Bronchial epithelial cell (primary cell): ENCODE measurements around the gene XPNPEP1. TPM values are rescaled to one million over a fixed set of nuclear protein-coding genes. Genes with fewer than 3 reads are reported as not detected.
"Not testable (repeated sequence)": the region's sequence is repeated elsewhere in the genome, so short reads cannot be mapped to it uniquely, and the experiment has no call there.

Experiments
- DNase-seq: peaks from one replicate; pipeline ENCODE4 v3.0.0-alpha.2; 2010; ENCODE audit warnings: low read depth
- FAIRE-seq: peaks from 2 replicates; lab custom pipeline; 2011; peaks lifted over from hg19 to GRCh38; lab: Jason Lieb, UNC
- H3K27me3 ChIP-seq: 2 replicates; pipeline ENCODE4 v1.5.1; 2011; ENCODE audit warnings: low read length; ENCODE audit not compliant: control insufficient read depth, insufficient read depth
- H3K36me3 ChIP-seq: 2 replicates; pipeline ENCODE4 v1.5.1; 2011; ENCODE audit warnings: low read length; ENCODE audit not compliant: control insufficient read depth, insufficient read depth
- H3K4me3 ChIP-seq: 2 replicates; pipeline ENCODE4 v1.5.1; 2011; ENCODE audit warnings: mild to moderate bottlenecking, low read depth, low read length, control low read depth
- total RNA-seq: library from RNA; depleted of rRNA; stranded (reverse); fragments of >200 nt; gene quantifications from 2 replicates; pipeline ENCODE4 v1.2.1, GENCODE V29; 2014
- TF ChIP-seq, protein P1 (sequence below): IDR thresholded peaks from 2 replicates; pipeline ENCODE4 v1.5.1; 2011; ENCODE audit warnings: mild to moderate bottlenecking, moderate library complexity, low read length, control low read depth, inconsistent platforms; ENCODE audit not compliant: insufficient read depth, severe bottlenecking

The XPNPEP1 gene
- total RNA-seq, 1 donor from 2014 or later = 76.6 TPM

DNA sequence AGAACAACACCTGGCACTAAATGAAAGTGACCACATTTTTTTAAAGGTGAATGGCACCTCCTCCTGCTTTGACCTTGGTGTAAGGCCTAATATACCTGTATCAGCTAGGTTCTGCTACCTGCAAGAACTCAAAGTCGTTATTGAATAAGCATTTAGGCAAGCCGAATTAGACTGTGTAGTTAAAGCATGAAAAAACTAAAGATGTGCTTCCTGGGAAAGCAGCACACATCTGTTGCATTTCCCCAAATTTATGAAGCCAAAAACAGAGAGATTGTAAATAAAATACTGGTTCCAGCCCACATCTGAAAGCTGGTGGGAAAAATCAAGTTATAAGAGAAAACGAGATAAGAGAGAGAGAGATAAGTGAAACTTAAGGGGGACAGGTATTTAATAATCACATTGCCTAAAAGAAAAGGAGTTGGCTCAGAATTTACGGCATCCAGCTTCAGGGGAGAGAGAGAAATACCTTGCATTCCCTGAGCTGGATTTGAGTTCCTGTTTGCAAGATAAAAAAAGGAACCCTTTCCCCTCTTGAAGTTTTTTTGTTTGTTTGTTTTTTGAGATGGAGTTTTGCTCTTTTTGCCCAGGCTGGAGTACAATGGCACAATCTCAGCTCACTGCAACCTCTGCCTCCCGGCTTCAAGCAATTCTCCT, 1.8 kb upstream of the XPNPEP1 start:
- no peaks in the 10 kb centered on the region for H3K36me3 ChIP-seq
- DNase-seq (no peak), FAIRE-seq (no peak)
- TF ChIP-seq, protein P1, sequence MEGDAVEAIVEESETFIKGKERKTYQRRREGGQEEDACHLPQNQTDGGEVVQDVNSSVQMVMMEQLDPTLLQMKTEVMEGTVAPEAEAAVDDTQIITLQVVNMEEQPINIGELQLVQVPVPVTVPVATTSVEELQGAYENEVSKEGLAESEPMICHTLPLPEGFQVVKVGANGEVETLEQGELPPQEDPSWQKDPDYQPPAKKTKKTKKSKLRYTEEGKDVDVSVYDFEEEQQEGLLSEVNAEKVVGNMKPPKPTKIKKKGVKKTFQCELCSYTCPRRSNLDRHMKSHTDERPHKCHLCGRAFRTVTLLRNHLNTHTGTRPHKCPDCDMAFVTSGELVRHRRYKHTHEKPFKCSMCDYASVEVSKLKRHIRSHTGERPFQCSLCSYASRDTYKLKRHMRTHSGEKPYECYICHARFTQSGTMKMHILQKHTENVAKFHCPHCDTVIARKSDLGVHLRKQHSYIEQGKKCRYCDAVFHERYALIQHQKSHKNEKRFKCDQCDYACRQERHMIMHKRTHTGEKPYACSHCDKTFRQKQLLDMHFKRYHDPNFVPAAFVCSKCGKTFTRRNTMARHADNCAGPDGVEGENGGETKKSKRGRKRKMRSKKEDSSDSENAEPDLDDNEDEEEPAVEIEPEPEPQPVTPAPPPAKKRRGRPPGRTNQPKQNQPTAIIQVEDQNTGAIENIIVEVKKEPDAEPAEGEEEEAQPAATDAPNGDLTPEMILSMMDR = no peak
- no peak overlapping the region for H3K4me3 ChIP-seq
- no peaks in the 10 kb centered on the region for H3K27me3 ChIP-seq

- no peak overlapping the region for H3K4me3 ChIP-seq
- H3K36me3 ChIP-seq = no peaks in the 10 kb centered on the region
- no peaks in the 10 kb centered on the region for H3K27me3 ChIP-seq
- DNase-seq (no peak), FAIRE-seq (no peak)
- TF ChIP-seq, protein P1 = no peak
Measured at GRCh38 chr10:109924087-109924486, 776 bp upstream of the XPNPEP1 start.

- FAIRE-seq (no peak), DNase-seq (no peak)
- H3K4me3 ChIP-seq = peak overlapping the region; percentile 93
- TF ChIP-seq, protein P1 = no peak
- H3K27me3 ChIP-seq = no peaks in the 10 kb centered on the region
- H3K36me3 ChIP-seq = no peaks in the 10 kb centered on the region
Measured at GRCh38 chr10:109922358-109922975, 844 bp downstream of the XPNPEP1 start.

GRCh38 chr10:109920016-109920415, 3.3 kb downstream of the XPNPEP1 start:
- Histone ChIP-seq H3K4me3 (no peak overlapping the region), H3K27me3 (no peaks in the 10 kb centered on the region), H3K36me3 (no peaks in the 10 kb centered on the region)
- no peak for DNase-seq
- no peak for FAIRE-seq
- TF ChIP-seq, protein P1 = no peak

- TF ChIP-seq, protein P1 = no peak
- no peaks in the 10 kb centered on the region for H3K36me3 ChIP-seq
- FAIRE-seq (no peak), DNase-seq (peak; percentile 49)
- no peaks in the 10 kb centered on the region for H3K27me3 ChIP-seq
- no peak overlapping the region for H3K4me3 ChIP-seq
Measured at GRCh38 chr10:109919220-109919619, 4.1 kb downstream of the XPNPEP1 start.

DNA sequence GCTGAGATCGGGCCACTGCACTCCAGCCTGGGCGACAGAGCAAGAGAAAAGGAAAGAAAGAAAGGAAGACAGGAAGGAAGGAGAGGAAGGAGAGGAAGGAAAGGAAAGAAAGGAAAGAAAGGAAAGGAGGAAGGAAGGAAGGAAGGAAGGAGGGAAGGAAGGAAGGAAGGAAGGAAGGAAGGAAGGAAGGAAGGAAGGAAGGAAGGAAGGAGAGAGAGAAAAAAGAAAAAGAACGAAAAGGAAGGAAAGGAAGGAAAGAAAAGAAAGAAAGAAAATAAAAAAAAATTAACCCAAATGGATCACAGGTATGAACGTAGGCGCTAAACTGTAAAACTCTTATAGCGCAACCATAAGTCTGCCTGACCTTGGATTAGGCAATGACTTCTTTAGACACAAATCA, 4.6 kb downstream of the XPNPEP1 start:
- not testable (repeated sequence) for H3K27me3 ChIP-seq, H3K4me3 ChIP-seq, DNase-seq, H3K36me3 ChIP-seq, FAIRE-seq
